Measurements from ENCODE around the gene NDFIP2. TPM values are rescaled to one million over a fixed set of nuclear protein-coding genes. Genes with fewer than 3 reads are reported as not detected.

NDFIP2 gene
- total RNA-seq, 1 donor from 2014 or later: 53.8 TPM

DNA sequence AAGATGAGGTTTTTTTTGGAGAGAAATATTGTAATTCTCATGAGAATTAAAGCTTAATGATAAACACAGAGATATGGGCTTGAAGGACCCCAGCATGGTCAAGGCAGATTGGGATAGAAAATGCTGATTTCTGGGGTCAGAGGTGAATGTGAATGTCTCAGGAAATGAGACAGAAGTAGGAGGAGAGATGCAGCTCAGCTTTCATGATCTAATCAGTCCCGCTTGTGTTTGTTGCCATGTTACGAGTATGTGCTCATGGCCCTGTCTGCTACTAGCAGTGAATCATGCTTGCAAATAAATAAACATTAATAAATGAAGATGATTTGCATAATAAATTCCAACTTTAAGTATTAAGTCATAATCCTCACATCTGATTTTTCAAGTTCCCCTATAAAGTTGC is 23.0 kb upstream of the NDFIP2 start:
- Mint-ChIP-seq H3K27ac (no peak overlapping the region), H3K4me1 (ENCODE audit: low read depth) (peaks cover 2% of the 10 kb centered on the region), H3K27me3 (no peaks in the 10 kb centered on the region), H3K4me3 (ENCODE audit: low read depth) (no peak overlapping the region), H3K36me3 (ENCODE audit: insufficient read depth) (no peaks in the 10 kb centered on the region), H3K9me3 (ENCODE audit: low read depth) (no peaks in the 10 kb centered on the region)
- DNase-seq (ENCODE audit: low spot score, unreplicated experiment): no peak
- TF ChIP-seq CTCF (IDR thresholded peaks at IDR 0.05; ENCODE audit: unreplicated experiment): no peak

- no peak overlapping the region for H3K4me3 Mint-ChIP-seq (ENCODE audit: low read depth)
- H3K4me1 Mint-ChIP-seq (ENCODE audit: low read depth): peaks cover 2% of the 10 kb centered on the region
- DNase-seq (ENCODE audit: low spot score, unreplicated experiment): no peak
- H3K36me3 Mint-ChIP-seq (ENCODE audit: insufficient read depth): no peaks in the 10 kb centered on the region
- no peak overlapping the region for H3K27ac Mint-ChIP-seq
- H3K27me3 Mint-ChIP-seq: no peaks in the 10 kb centered on the region
- H3K9me3 Mint-ChIP-seq (ENCODE audit: low read depth): no peaks in the 10 kb centered on the region
- TF ChIP-seq CTCF (IDR thresholded peaks at IDR 0.05; ENCODE audit: unreplicated experiment): no peak
Observed at GRCh38 chr13:79458436-79458835, 22.5 kb upstream of the NDFIP2 start.

- H3K9me3 Mint-ChIP-seq (ENCODE audit: low read depth): no peaks in the 10 kb centered on the region
- H3K4me3 Mint-ChIP-seq (ENCODE audit: low read depth): no peak overlapping the region
- H3K36me3 Mint-ChIP-seq (ENCODE audit: insufficient read depth): no peaks in the 10 kb centered on the region
- TF ChIP-seq CTCF (IDR thresholded peaks at IDR 0.05; ENCODE audit: unreplicated experiment): no peak
- no peaks in the 10 kb centered on the region for H3K27me3 Mint-ChIP-seq
- peaks cover 2% of the 10 kb centered on the region for H3K4me1 Mint-ChIP-seq (ENCODE audit: low read depth)
- no peak for DNase-seq (ENCODE audit: low spot score, unreplicated experiment)
- H3K27ac Mint-ChIP-seq: no peak overlapping the region
Observed at GRCh38 chr13:79459906-79460305, 21.0 kb upstream of the NDFIP2 start.

DNA sequence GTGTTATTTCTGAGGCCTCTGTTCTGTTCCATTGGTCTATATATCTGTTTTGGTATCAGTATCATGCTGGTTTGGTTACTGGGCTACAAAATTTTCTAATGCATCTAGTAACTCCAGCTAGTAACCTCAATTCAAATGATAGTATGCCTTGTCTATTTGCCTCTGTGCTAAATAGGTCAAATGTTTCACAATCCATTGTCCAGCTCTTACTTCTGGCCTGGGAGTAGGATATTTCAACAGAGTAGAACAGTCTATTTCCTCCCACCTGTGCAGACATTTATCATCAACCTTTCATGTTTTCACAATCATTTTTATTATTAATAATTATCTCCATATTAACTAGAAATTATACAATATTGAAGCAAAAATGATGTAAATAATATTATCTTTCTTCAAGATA is 18.1 kb upstream of the NDFIP2 start:
- Mint-ChIP-seq H3K36me3 (ENCODE audit: insufficient read depth) (no peaks in the 10 kb centered on the region), H3K9me3 (ENCODE audit: low read depth) (no peaks in the 10 kb centered on the region), H3K27ac (no peak overlapping the region), H3K4me1 (ENCODE audit: low read depth) (peaks cover 2% of the 10 kb centered on the region), H3K4me3 (ENCODE audit: low read depth) (no peak overlapping the region), H3K27me3 (no peaks in the 10 kb centered on the region)
- no peak for DNase-seq (ENCODE audit: low spot score, unreplicated experiment)
- TF ChIP-seq CTCF (IDR thresholded peaks at IDR 0.05; ENCODE audit: unreplicated experiment): no peak

- TF ChIP-seq CTCF (IDR thresholded peaks at IDR 0.05; ENCODE audit: unreplicated experiment): no peak
- DNase-seq (ENCODE audit: low spot score, unreplicated experiment): no peak
Observed at GRCh38 chr13:79463604-79464003, 17.4 kb upstream of the NDFIP2 start.

More at GRCh38 chr13:79463604-79464003, 17.4 kb upstream of the NDFIP2 start:
- Mint-ChIP-seq H3K4me3 (ENCODE audit: low read depth) (no peak overlapping the region), H3K27ac (no peak overlapping the region), H3K4me1 (ENCODE audit: low read depth) (peaks cover 2% of the 10 kb centered on the region), H3K36me3 (ENCODE audit: insufficient read depth) (no peaks in the 10 kb centered on the region), H3K27me3 (no peaks in the 10 kb centered on the region), H3K9me3 (ENCODE audit: low read depth) (no peaks in the 10 kb centered on the region)

Data from progenitor cell of endocrine pancreas (in vitro differentiated cells).